Uterus (tissue), 4 donors: Measurements from ENCODE around the gene ZNF837. TPM values are rescaled to one million over a fixed set of nuclear protein-coding genes. Genes with fewer than 3 reads are reported as not detected.

Experiments used
- DNase-seq, 2 donors: peaks; one replicate each; pipeline ENCODE4 v3.0.0-alpha.2; 2019 to 2020
- H3K27ac ChIP-seq, 2 donors: fragments of 200-600 bp; sonication (generic); 1 replicate in 1 of 2; 2 replicates in 1 of 2; pipeline ENCODE4 v1.5.1; 2016 to 2018
- H3K27me3 ChIP-seq, 2 donors: fragments of 200-600 bp; sonication (generic); one replicate each; pipeline ENCODE4 v1.5.1; 2018 to 2019; ENCODE audit warnings: control low read depth in 1 of 2
- H3K36me3 ChIP-seq, 2 donors: fragments of 200-600 bp; sonication (generic); one replicate each; pipeline ENCODE4 v1.5.1; 2019; ENCODE audit warnings: control low read depth in 1 of 2
- H3K4me1 ChIP-seq, 2 donors: fragments of 200-600 bp; sonication (generic); one replicate each; pipeline ENCODE4 v1.5.1; 2018 to 2019; ENCODE audit warnings: control low read depth in 1 of 2
- H3K4me3 ChIP-seq, 2 donors: fragments of 200-600 bp; sonication (generic); 1 replicate in 1 of 2; 2 replicates in 1 of 2; pipeline ENCODE4 v1.5.1; 2018 to 2019; ENCODE audit warnings: mild to moderate bottlenecking in 1 of 2
- H3K9me3 ChIP-seq, 2 donors: fragments of 200-600 bp; sonication (generic); one replicate each; pipeline ENCODE4 v1.5.1; 2019; ENCODE audit warnings: control low read depth in 1 of 2
- CTCF ChIP-seq, 4 experiments: fragments of 200-600 bp in 2 of 4; fragments of 450-650 bp in 2 of 4; sonication (generic) in 2 of 4; IDR thresholded peaks; one replicate each; pipeline ENCODE4 v1.5.1; 2016 to 2019; ENCODE audit warnings: antibody characterized with exemption in 4 of 4, mild to moderate bottlenecking in 2 of 4, moderate library complexity in 1 of 4
- POLR2A ChIP-seq, 2 donors: fragments of 450-650 bp; IDR thresholded peaks; one replicate each; pipeline ENCODE4 v1.6.1; 2016; ENCODE audit warnings: antibody characterized with exemption in 2 of 2, mild to moderate bottlenecking in 1 of 2, moderate library complexity in 1 of 2
- intact Hi-C: fragments of 100-400 bp; cut with DNase I; formaldehyde crosslinking; loops from one replicate; pipeline ENCODE4 v1.15.1; 2023; ENCODE audit warnings: low total_unique reads
- total RNA-seq, 4 donors: library from RNA; depleted of rRNA in 3 of 4; stranded (reverse); fragments of >200 nt in 3 of 4; gene quantifications; one replicate each; pipeline versions ENCODE4 v1.1.0 to v1.2.4, GENCODE V29; 2014 to 2023
- donor health status: DM: yes; HTN: yes; CAD: no.

Gene ZNF837
- total RNA-seq, 4 donors from 2014 or later: 1.6 to 4.6 (median 2.8) TPM; not detected in 1

GRCh38 chr19:58354478-58355030, 26.3 kb downstream of the ZNF837 start:
- intact Hi-C loops: no loop called here
- peaks cover 0 to 15% of the 10 kb centered on the region in 2 donors for H3K4me1 ChIP-seq
- H3K9me3 ChIP-seq: no peaks in the 10 kb centered on the region
- no peak overlapping the region for H3K27ac ChIP-seq
- H3K4me3 ChIP-seq: no peak overlapping the region
- TF ChIP-seq CTCF (IDR thresholded peaks at IDR 0.05): no peak
- TF ChIP-seq POLR2A (IDR thresholded peaks at IDR 0.05): no peak
- no peaks in the 10 kb centered on the region for H3K27me3 ChIP-seq
- H3K36me3 ChIP-seq: no peaks in the 10 kb centered on the region
- no peak for DNase-seq

DNA sequence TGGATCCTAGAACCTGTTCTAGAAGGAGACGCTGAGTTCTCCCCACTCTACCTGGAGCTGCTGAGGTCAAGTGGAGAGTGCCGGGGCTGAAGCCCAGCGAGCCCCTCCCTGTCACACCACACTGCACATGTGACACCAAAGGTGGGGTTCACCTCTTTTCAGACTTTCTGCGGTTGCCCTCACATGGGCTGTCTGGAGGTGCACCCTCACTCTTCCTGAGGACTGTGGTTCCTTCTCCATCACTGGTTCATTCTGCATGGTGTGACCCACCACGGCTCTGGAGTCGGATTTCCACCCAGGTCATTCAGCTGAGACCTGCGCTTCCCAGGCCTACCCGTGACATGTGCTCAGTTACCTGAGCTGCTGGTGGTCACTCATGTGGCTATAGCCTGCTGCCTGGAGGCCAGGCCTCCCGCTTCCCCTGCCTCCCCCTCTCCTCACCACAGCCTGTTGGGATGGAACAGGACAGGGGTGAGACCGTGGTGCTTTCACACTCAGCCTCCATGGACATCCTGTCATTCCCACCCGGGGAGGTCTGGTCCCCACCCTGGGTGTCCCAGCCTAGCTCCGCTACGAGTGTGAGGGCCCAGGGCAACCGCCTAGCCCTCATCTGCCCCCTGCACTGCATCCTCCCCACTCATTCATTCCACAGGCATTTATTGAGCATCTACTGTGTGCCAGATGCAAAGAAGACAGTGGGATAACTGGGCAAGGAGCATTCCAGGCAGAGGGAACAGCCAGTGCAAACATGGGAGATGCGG, 26.9 kb downstream of the ZNF837 start:
- TF ChIP-seq CTCF (IDR thresholded peaks at IDR 0.05) (no peak), POLR2A (IDR thresholded peaks at IDR 0.05) (no peak)
- Histone ChIP-seq H3K4me3 (no peak overlapping the region), H3K27me3 (no peaks in the 10 kb centered on the region), H3K27ac (no peak overlapping the region), H3K4me1 (peaks cover 0 to 15% of the 10 kb centered on the region in 2 donors), H3K36me3 (no peaks in the 10 kb centered on the region), H3K9me3 (no peaks in the 10 kb centered on the region)
- no peak for DNase-seq
- intact Hi-C loops: no loop called here

DNA sequence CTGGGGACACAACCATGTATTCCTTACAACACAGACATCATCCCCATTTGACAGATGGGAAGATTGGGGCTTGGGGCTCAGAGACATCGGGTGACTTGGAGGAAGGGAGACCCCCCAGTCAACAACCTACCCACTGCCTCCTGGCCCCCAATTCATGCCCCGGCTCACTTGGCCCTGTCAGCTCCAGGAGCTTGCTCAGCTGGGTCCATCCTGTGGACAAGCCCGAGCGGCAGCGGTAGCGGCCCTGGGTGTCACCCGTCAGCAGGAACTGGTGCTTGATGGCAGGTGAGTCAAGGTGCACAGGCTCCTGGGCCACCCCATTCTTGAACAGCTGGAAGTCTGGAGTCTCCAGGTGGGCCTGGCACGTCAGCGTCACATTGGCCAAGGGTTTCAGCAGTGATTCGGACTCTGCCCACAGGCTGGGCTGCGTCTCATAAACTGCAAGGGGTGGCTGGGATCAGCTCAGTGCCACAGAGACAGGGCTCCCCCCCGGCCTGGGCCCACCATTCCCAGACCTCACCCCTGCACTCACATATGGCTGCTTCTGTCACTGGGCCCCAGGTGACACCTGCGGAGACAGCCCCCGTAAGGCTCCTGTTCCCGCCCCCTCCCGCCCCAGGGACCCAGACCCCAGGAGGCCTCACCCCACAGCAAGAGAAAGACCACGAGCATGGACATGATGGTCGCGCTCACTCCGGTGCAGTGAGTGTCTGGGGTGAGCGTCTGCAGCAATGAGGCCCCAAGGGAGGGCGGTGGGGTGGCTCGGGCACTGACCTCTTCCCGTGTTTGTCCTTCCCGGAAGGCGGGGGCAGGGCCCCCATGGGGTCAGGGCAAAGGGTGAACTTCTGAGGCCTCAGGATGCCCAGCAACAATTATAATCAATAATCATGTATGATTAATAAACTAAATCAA, 27.8 kb downstream of the ZNF837 start, which contains the start of gene A1BG:
TSS of gene A1BG (minus strand) at position 733 of the 912 bp plus-strand sequence. CDS start at position 678, 55 bp downstream.
- no peak within 1 kb of the TSS for H3K27ac ChIP-seq
- intact Hi-C loops: no loop called here
- H3K4me1 ChIP-seq: peaks cover 0 to 15% of the 10 kb centered on the region in 2 donors
- H3K27me3 ChIP-seq: no peaks in the 10 kb centered on the region
- TF ChIP-seq CTCF (IDR thresholded peaks at IDR 0.05) (no peak), POLR2A (IDR thresholded peaks at IDR 0.05) (no peak)
- no peaks in the 10 kb centered on the region for H3K36me3 ChIP-seq
- no peak within 1 kb of the TSS for H3K4me3 ChIP-seq
- no peak for DNase-seq
- no peaks in the 10 kb centered on the region for H3K9me3 ChIP-seq

DNA sequence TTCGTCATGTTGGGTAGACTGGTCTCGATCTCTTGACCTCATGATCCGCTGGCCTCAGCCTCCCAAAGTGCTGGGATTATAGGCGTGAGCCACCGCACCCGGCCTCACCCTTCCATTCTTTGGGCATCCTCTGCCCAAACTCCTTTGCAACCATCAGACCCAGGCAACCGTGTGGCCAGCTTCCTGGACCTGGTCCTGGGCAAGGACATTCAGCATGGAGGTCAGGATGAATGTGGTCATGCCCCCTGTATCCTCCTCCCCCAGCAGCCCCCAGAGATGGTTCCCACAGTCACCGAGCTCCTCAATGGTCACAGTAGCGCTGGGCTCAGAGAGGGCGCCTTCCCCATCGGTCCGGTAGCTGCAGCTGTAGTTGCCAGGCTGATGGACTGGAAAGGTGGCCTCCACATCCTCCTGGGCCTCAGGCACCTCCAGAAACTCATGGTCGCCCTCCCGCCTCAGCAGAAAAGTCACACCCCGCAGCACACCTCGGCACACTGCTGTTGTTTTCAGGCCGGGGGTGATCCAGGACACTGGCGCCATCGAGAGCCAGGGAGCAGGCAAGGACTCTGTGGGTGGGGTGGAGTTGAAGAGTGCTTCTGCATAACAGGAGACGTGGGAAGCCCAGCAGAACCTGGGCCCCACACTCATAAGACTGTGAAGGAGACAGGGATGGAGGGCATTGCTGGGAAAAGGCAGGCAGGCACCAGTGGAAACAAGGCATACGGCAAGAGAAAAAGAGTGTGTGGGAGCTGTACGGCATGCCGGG, 28.7 kb downstream of the ZNF837 start:
- no peak for TF ChIP-seq POLR2A (IDR thresholded peaks at IDR 0.05)
- no peak for TF ChIP-seq CTCF (IDR thresholded peaks at IDR 0.05)
- intact Hi-C loops: no loop called here
- no peak for DNase-seq
- H3K4me3 ChIP-seq: no peak overlapping the region
- H3K9me3 ChIP-seq: no peaks in the 10 kb centered on the region
- peaks cover 0 to 14% of the 10 kb centered on the region in 2 donors for H3K4me1 ChIP-seq
- H3K27me3 ChIP-seq: no peaks in the 10 kb centered on the region
- no peaks in the 10 kb centered on the region for H3K36me3 ChIP-seq
- H3K27ac ChIP-seq: no peak overlapping the region
